Endodermal cell (in vitro differentiated cells): ENCODE measurements around the gene MEGF11. TPM values are rescaled to one million over a fixed set of nuclear protein-coding genes. Genes with fewer than 3 reads are reported as not detected.

Experiments used
- DNase-seq: peaks from one replicate; pipeline ENCODE4 v3.0.0-alpha.2; 2017
- H3K27ac ChIP-seq: 2 replicates; pipeline ENCODE4 v1.5.1; 2013; ENCODE audit warnings: mild to moderate bottlenecking, low read depth, low read length, moderate library complexity
- H3K27me3 ChIP-seq: 2 replicates; pipeline ENCODE4 v1.6.1; 2013; ENCODE audit warnings: mild to moderate bottlenecking, low read length, moderate library complexity; ENCODE audit not compliant: insufficient read depth, control insufficient read depth, poor library complexity, severe bottlenecking
- H3K36me3 ChIP-seq: 2 replicates; pipeline ENCODE4 v1.7.0; 2013; ENCODE audit warnings: mild to moderate bottlenecking, low read length, moderate library complexity; ENCODE audit not compliant: control insufficient read depth, insufficient read depth
- H3K4me1 ChIP-seq: one replicate; pipeline ENCODE4 v1.7.0; 2013; ENCODE audit warnings: low read length; ENCODE audit not compliant: control insufficient read depth, insufficient read depth
- H3K4me3 ChIP-seq: 2 replicates; pipeline ENCODE4 v1.5.1; 2013; ENCODE audit warnings: mild to moderate bottlenecking, low read length, moderate library complexity
- H3K9ac ChIP-seq: 2 replicates; pipeline ENCODE4 v1.6.1; 2013; ENCODE audit warnings: mild to moderate bottlenecking, low read length, moderate library complexity; ENCODE audit not compliant: poor library complexity, severe bottlenecking; ENCODE audit errors: extremely low read depth
- H3K9me3 ChIP-seq: 2 replicates; pipeline ENCODE4 v1.6.1; 2013; ENCODE audit warnings: mild to moderate bottlenecking, low read length, moderate library complexity; ENCODE audit not compliant: control insufficient read depth
- H3K27ac Mint-ChIP-seq: 2 replicates; pipeline ENCODE4 v1.8.0; 2020; ENCODE audit warnings: mixed read lengths
- H3K27me3 Mint-ChIP-seq: 2 replicates; pipeline ENCODE4 v1.8.0; 2021; ENCODE audit warnings: mild to moderate bottlenecking, mixed read lengths; ENCODE audit not compliant: insufficient read depth
- H3K36me3 Mint-ChIP-seq: 2 replicates; pipeline ENCODE4 v1.8.0; 2020; ENCODE audit warnings: low read depth, mixed read lengths
- H3K4me1 Mint-ChIP-seq: 2 replicates; pipeline ENCODE4 v1.8.0; 2020; ENCODE audit warnings: mixed read lengths
- H3K4me3 Mint-ChIP-seq: 2 replicates; pipeline ENCODE4 v1.8.0; 2020; ENCODE audit warnings: mild to moderate bottlenecking, moderate library complexity, mixed read lengths
- H3K9me3 Mint-ChIP-seq: 2 replicates; pipeline ENCODE4 v1.8.0; 2020; ENCODE audit warnings: mild to moderate bottlenecking, mixed read lengths
- CTCF ChIP-seq: fragments of 200-600 bp; sonication (generic); conservative IDR thresholded peaks from 2 replicates; pipeline ENCODE4 v1.5.0; 2021; ENCODE audit warnings: antibody characterized with exemption, mild to moderate bottlenecking
- WGBS, 2 experiments: methylation state at CpG; one replicate each; pipeline versions ENCODE4 v1.1.5 to v1.1.7; 2013; ENCODE audit warnings: missing lambda C conversion rate in 2 of 2, mixed read lengths in 1 of 2; ENCODE audit not compliant: insufficient coverage in 1 of 2, insufficient read length in 1 of 2; 5-methylcytosine and 5-hydroxymethylcytosine counted together
- total RNA-seq, 2 donors: library from RNA; stranded (reverse); fragmentation: NEBNext Ultra II Directional in 1 of 2; extraction: Animal tissue kit (Norgen Biotek cat#: 25700) in 1 of 2; gene quantifications; 2 replicates in 1 of 2; 3 replicates in 1 of 2; pipeline ENCODE4 v1.2.1, GENCODE V29; 2021

MEGF11 gene
- total RNA-seq, 2 donors from 2014 or later: 0.73 to 1.2 TPM

- no peaks in the 10 kb centered on the region for H3K9me3 ChIP-seq
- WGBS, 2 experiments: 40 to 51% methylated on average over 7 to 9 of the region's 9 CpGs
- peaks cover 15% of the 10 kb centered on the region for H3K27me3 ChIP-seq
- H3K27ac ChIP-seq: no peak overlapping the region
- peak overlapping the region; percentile 43 for H3K4me3 Mint-ChIP-seq
- TF ChIP-seq CTCF: no peak
- H3K27ac Mint-ChIP-seq: no peak overlapping the region
- H3K36me3 ChIP-seq: no peaks in the 10 kb centered on the region
- no peaks in the 10 kb centered on the region for H3K4me1 ChIP-seq
- H3K9me3 Mint-ChIP-seq: no peaks in the 10 kb centered on the region
- H3K36me3 Mint-ChIP-seq: no peaks in the 10 kb centered on the region
- no peak overlapping the region for H3K9ac ChIP-seq
- peak overlapping the region; percentile 71 for H3K4me3 ChIP-seq
- H3K4me1 Mint-ChIP-seq: peaks cover 8% of the 10 kb centered on the region
- H3K27me3 Mint-ChIP-seq: peaks cover 15% of the 10 kb centered on the region
- no peak for DNase-seq
Measured at GRCh38 chr15:65982627-65983322, 270.8 kb downstream of the MEGF11 start.

GRCh38 chr15:65981837-65982626, 271.5 kb downstream of the MEGF11 start:
- Mint-ChIP-seq H3K36me3 (no peaks in the 10 kb centered on the region), H3K4me3 (peak overlapping the region; percentile 43), H3K27ac (no peak overlapping the region), H3K9me3 (no peaks in the 10 kb centered on the region), H3K4me1 (peaks cover 8% of the 10 kb centered on the region), H3K27me3 (peaks cover 15% of the 10 kb centered on the region)
- WGBS, 2 experiments: 8 to 13% methylated on average over 12 to 42 of the region's 42 CpGs
- peak; percentile 77 for TF ChIP-seq CTCF
- peaks cover 15% of the 10 kb centered on the region for H3K27me3 ChIP-seq
- H3K36me3 ChIP-seq: no peaks in the 10 kb centered on the region
- H3K9me3 ChIP-seq: no peaks in the 10 kb centered on the region
- H3K4me3 ChIP-seq: peak overlapping the region; percentile 71
- H3K4me1 ChIP-seq: no peaks in the 10 kb centered on the region
- peak; percentile 96 for DNase-seq
- no peak overlapping the region for H3K27ac ChIP-seq
- H3K9ac ChIP-seq: no peak overlapping the region

- Mint-ChIP-seq H3K4me3 (no peak overlapping the region), H3K4me1 (peaks cover 2% of the 10 kb centered on the region)
Measured at GRCh38 chr15:65980824-65981456, 272.6 kb downstream of the MEGF11 start.

More at GRCh38 chr15:65980824-65981456, 272.6 kb downstream of the MEGF11 start:
- Histone ChIP-seq H3K4me1 (no peaks in the 10 kb centered on the region), H3K9me3 (no peaks in the 10 kb centered on the region), H3K27me3 (peaks cover 15% of the 10 kb centered on the region), H3K27ac (no peak overlapping the region), H3K4me3 (no peak overlapping the region), H3K9ac (no peak overlapping the region), H3K36me3 (no peaks in the 10 kb centered on the region)
- peak; percentile 96 for DNase-seq
- WGBS, 2 experiments: 46 to 53% methylated on average over 5 of the region's 5 CpGs
- no peaks in the 10 kb centered on the region for H3K9me3 Mint-ChIP-seq
- peak; percentile 88 for TF ChIP-seq CTCF
- no peaks in the 10 kb centered on the region for H3K36me3 Mint-ChIP-seq
- peaks cover 15% of the 10 kb centered on the region for H3K27me3 Mint-ChIP-seq
- H3K27ac Mint-ChIP-seq: no peak overlapping the region
